HG02885 (cell line): ENCODE data around the gene GP1BB.

Source experiments
- ATAC-seq: cut with Tn5 transposase; IDR thresholded peaks from one replicate; pipeline ENCODE4 v1.9.1; 2021; ENCODE audit warnings: mild to moderate bottlenecking; ENCODE audit not compliant: unreplicated experiment, poor library complexity

The GP1BB gene

GRCh38 chr22:19713650-19714311 is 9.6 kb upstream of the GP1BB start:
- no peak for ATAC-seq

- no peak for ATAC-seq
These were observed 8.8 kb upstream of the GP1BB start, which contains the start of gene SEPTIN5 for GRCh38 chr22:19714312-19715187. Gene SEPTIN5, plus strand, starts transcription at chr22:19714503. Its CDS starts 86 bp downstream, at chr22:19714589.

GRCh38 chr22:19715188-19715930 is 8.0 kb upstream of the GP1BB start:
- ATAC-seq: no peak

GRCh38 chr22:19716041-19716828 is 7.1 kb upstream of the GP1BB start:
- ATAC-seq: no peak

GRCh38 chr22:19716829-19717105 is 6.6 kb upstream of the GP1BB start:
- ATAC-seq: no peak

- no peak for ATAC-seq
These were observed 6.2 kb upstream of the GP1BB start for GRCh38 chr22:19717181-19717580.

GRCh38 chr22:19717691-19718455 is 5.5 kb upstream of the GP1BB start:
- ATAC-seq: peak; percentile 59

GRCh38 chr22:19718456-19719049 is 4.8 kb upstream of the GP1BB start:
- no peak for ATAC-seq

GRCh38 chr22:19719050-19719482 is 4.3 kb upstream of the GP1BB start:
- ATAC-seq: no peak

GRCh38 chr22:19719488-19720021 is 3.8 kb upstream of the GP1BB start:
- ATAC-seq: no peak

- ATAC-seq: no peak
These were observed 3.0 kb upstream of the GP1BB start for GRCh38 chr22:19720150-19720827.

- ATAC-seq: no peak
These were observed 2.4 kb upstream of the GP1BB start for GRCh38 chr22:19720999-19721329.

GRCh38 chr22:19721330-19722177 is 1.8 kb upstream of the GP1BB start:
- no peak for ATAC-seq

- ATAC-seq: no peak
These were observed 959 bp upstream of the GP1BB start for GRCh38 chr22:19722178-19722981.

- no peak for ATAC-seq
These were observed 432 bp upstream of the GP1BB start for GRCh38 chr22:19722982-19723231.

- ATAC-seq: no peak
These were observed 866 bp downstream of the GP1BB start for GRCh38 chr22:19723983-19724827.
